CD1c-positive myeloid dendritic cell (primary cell): ENCODE data around the gene WDR37.

Source experiments
- DNase-seq: peaks from one replicate; pipeline ENCODE4 v3.0.0-alpha.2; 2016; ENCODE audit errors: extremely low spot score

Gene WDR37

GRCh38 chr10:1169981-1170866 lies 114.0 kb downstream of the WDR37 start:
- DNase-seq = no peak

GRCh38 chr10:1170867-1171180 lies 114.6 kb downstream of the WDR37 start:
- DNase-seq = no peak

- no peak for DNase-seq
Observed at GRCh38 chr10:1171182-1171581, 115.0 kb downstream of the WDR37 start.

GRCh38 chr10:1171586-1171985 lies 115.4 kb downstream of the WDR37 start:
- DNase-seq = no peak

GRCh38 chr10:1172256-1172984 lies 116.2 kb downstream of the WDR37 start:
- no peak for DNase-seq

GRCh38 chr10:1173091-1173490 lies 116.9 kb downstream of the WDR37 start:
- DNase-seq = no peak

- DNase-seq = no peak
Observed at GRCh38 chr10:1174022-1174421, 117.8 kb downstream of the WDR37 start.

- no peak for DNase-seq
Observed at GRCh38 chr10:1175956-1176565, 119.9 kb downstream of the WDR37 start.

GRCh38 chr10:1177936-1178335 lies 121.8 kb downstream of the WDR37 start:
- no peak for DNase-seq

GRCh38 chr10:1178506-1178905 lies 122.3 kb downstream of the WDR37 start:
- DNase-seq = no peak

GRCh38 chr10:1179346-1180070 lies 123.3 kb downstream of the WDR37 start:
- DNase-seq = no peak

- no peak for DNase-seq
Observed at GRCh38 chr10:1180071-1180730, 124.0 kb downstream of the WDR37 start.

- no peak for DNase-seq
Observed at GRCh38 chr10:1180836-1181235, 124.7 kb downstream of the WDR37 start.
